Measurements from ENCODE around the gene LCAT.

The LCAT gene

DNA sequence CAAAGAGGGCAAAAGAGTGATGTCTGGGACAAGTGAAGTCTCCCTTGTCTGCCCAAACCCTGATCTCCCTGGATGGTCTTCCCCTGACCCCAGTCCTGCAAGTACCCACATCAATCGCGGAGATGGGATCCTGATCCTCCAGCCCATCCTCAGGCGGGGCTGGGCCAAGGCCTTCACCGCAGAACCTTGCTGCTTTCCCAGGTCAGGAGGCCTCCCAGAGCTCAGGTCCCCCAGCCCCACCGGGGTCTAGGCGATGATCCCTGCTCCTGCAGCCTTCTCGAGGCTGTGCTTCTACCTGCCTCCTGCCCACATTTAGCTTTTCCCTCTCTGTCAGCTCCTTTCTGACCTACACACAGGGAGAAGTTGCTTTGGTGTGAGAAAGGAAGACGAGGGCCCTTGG, 18.2 kb upstream of the LCAT start:
- no peak for DNase-seq (ENCODE audit: low read depth)
- H3K4me3 ChIP-seq (ENCODE audit: low read depth, low read length): no peak overlapping the region
- TF ChIP-seq, protein P1, sequence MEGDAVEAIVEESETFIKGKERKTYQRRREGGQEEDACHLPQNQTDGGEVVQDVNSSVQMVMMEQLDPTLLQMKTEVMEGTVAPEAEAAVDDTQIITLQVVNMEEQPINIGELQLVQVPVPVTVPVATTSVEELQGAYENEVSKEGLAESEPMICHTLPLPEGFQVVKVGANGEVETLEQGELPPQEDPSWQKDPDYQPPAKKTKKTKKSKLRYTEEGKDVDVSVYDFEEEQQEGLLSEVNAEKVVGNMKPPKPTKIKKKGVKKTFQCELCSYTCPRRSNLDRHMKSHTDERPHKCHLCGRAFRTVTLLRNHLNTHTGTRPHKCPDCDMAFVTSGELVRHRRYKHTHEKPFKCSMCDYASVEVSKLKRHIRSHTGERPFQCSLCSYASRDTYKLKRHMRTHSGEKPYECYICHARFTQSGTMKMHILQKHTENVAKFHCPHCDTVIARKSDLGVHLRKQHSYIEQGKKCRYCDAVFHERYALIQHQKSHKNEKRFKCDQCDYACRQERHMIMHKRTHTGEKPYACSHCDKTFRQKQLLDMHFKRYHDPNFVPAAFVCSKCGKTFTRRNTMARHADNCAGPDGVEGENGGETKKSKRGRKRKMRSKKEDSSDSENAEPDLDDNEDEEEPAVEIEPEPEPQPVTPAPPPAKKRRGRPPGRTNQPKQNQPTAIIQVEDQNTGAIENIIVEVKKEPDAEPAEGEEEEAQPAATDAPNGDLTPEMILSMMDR (conservative IDR thresholded peaks at IDR 0.05; ENCODE audit: low read depth, low read length): no peak

DNA sequence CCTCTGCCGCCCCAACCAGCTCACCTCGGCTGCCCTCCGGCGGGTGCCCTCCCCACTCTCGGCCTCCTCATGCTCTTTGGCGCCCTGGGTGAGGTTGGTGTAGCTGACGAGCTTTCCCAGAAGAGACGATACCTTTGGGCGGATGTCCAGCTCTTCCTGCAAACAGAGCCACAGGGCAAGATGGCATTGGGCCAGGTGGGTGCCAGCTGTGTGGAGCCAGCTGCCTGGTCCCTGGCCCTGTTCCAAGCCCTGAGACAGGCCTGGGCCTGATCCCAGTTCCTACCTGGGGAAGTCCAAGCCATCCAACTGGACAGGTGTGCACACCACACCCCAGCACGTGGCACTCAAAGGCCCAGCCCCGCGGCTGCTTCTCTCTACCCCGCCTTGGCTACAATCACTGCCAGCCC, 17.6 kb upstream of the LCAT start:
- H3K4me3 ChIP-seq (ENCODE audit: low read depth, low read length): no peak overlapping the region
- no peak for DNase-seq (ENCODE audit: low read depth)
- TF ChIP-seq, protein P1 (conservative IDR thresholded peaks at IDR 0.05; ENCODE audit: low read depth, low read length): no peak

DNA sequence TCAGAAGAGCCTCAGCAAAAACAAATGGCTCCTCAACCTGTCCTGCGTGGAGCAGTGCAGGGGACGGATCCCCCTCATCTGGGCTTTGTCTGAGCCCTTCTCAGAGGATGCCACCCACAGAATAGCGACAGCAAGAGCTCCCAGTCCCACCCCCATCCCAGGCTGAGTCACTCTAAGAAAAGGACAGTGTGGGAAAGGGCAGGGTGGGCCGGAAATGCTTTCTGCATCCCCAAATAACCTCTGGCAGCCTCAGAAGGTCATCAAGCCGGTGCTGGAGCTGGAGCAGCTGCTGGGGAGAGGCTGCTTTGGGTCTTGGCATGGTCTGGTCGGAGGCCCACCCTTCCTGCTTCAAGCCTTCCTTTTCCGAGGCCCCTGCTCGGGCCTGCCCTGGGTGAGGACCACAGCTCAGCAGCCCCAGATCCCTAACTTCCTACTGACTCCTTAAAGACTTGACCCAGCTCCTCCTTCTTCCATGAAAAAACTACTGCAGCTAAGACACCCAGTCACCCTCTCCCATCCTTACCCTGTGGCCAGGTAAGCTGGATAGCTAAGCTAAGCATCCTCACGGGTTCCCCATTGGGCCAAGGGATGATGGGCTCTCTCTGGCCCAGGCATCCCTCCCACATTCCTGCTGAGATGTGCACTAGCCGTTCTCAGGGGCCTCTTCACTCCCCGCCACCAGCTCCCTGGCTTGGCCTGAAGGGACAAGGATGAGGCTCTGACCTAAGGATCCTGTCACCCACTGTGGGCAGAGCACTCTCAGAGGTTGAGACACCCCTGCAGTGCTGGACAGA, 15.8 kb upstream of the LCAT start:
- H3K4me3 ChIP-seq (ENCODE audit: low read depth, low read length): no peak overlapping the region
- DNase-seq (ENCODE audit: low read depth): peak; percentile 47
- TF ChIP-seq, protein P1 (conservative IDR thresholded peaks at IDR 0.05; ENCODE audit: low read depth, low read length): no peak

DNA sequence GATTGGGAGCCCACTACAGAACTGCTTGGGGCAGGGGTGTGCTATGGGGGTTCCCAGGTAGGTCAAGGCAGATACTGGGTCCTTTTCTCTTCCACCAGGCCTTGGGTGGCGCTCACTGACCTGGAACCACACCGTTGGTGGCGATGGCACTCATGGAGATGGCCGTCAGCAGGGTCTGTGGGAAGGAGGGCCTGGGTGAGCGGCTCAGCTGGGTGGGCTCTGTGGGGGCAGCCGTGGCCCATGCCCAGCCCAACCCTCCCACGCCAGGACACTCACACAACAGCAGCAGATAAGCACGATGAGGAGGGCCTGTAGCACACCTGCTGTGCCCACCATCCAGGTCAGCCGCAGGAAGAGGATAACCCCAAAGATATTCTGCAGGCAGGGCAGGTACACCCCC, 13.7 kb upstream of the LCAT start:
- H3K4me3 ChIP-seq (ENCODE audit: low read depth, low read length): no peak overlapping the region
- TF ChIP-seq, protein P1 (conservative IDR thresholded peaks at IDR 0.05; ENCODE audit: low read depth, low read length): no peak
- no peak for DNase-seq (ENCODE audit: low read depth)

DNA sequence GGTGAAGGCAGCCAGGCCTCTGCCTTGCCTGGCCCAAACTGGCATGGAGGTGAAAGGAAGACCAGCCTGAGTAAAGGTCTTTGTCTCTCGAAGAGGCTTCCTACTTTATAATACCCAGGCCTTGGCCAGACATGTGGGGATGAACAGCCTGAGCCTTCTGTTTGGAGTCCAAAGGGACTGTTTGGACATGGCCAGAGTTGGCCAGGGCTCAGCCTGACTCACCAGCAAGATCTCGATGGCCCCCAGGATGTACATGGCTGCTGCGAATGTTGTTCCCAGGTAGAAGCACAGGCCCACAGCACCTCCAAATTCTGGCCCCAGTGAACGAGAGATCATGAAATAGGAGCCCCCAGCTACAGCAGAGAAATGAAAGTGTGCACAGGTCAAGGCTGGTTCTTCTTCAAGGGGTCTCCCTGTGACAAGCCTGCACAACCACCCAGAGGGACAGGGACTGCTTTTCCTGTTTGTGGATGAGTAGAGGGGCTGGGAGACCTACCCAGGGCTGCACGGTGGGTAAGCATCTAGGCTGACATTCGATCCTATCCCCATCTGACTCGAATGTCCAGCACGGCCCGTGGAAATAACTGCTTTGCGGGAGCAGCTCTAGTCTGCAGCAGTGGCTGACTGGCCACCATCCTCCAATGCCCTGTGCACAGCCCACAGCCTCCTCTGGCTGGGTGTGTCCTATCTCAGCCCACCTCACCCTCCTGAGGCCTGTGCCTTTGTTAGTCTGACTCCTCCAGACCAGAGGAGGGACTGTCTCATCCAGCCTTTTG, 10.7 kb upstream of the LCAT start:
- DNase-seq (ENCODE audit: low read depth): no peak
- H3K4me3 ChIP-seq (ENCODE audit: low read depth, low read length): no peak overlapping the region
- TF ChIP-seq, protein P1 (conservative IDR thresholded peaks at IDR 0.05; ENCODE audit: low read depth, low read length): no peak

DNA sequence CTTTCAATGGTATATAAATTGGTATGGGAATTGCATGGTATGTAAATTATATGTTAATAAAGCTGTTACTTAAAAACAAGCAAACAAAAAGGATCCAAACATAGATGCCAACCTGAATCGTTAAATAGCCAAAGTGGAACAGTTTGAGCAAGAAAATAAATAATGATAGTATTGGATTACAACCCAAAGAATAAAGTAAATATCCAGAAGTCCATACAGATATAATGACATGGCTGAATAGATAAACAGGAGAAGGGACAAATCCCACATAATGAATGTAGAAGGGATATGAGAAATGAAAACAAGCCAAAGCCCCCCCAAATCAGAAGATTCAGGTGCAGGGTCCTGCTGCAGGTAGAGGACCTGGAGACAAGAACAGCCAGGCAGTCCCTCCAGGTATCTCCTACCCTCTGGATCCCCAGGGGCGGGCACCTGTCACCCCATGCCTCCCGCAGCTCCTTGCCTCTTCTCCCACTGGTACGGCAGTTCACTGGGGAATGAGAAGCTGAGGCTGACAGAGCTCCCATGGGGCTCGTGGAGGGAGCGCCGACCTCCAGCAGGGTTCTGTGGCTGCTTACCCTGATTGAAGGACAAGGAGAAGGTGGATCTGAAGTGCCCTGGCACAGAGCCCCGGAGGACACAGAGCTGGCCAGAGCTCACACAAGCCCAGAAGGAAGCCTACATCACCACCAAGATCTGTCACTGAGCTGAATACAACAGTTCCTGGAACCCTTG, 9.9 kb upstream of the LCAT start:
- no peak for DNase-seq (ENCODE audit: low read depth)
- H3K4me3 ChIP-seq (ENCODE audit: low read depth, low read length): no peak overlapping the region

More for the DNA sequence above, 9.9 kb upstream of the LCAT start:
- TF ChIP-seq, protein P1 (conservative IDR thresholded peaks at IDR 0.05; ENCODE audit: low read depth, low read length): no peak
